ENCODE results near the gene ECE1.
A peak's percentile ranks its signal among the peaks of the same experiment; 100 is the strongest.

Gene ECE1

DNA sequence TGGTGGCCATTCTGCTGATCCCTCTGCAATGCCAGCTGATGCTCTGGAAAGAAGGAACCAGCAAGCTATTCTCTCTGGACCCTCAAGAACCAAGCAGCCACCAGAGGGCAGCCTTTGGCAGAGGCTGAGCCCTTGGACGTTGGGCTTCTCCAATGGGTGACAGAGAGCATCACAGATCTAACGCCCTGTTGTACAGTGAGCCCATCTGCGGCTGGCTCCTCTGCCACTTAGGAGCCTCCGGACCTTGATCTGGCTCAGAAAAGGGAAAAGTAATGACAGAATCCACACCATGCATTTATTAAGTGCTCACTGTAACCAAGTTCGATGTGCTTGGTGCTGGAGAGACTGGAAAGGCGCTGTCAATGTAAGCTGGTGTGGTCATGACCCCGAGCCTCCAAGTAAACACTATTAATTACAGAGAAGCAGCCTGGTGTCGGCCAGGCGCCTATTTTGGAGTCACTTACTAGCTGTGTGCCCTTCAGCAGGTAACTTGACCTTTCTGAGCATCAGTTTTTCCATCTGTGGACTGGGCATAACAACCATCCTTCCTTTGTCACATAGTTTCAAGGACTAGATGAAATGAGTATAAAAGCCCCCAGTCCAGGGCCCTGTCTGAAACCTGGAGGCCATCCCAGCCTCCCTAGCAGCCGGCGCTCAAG is 34.9 kb downstream of the ECE1 start:
- peak; percentile 73 to 74 for DNase-seq (ENCODE audit: extremely low read depth in 1 of 2, low read depth in 1 of 2)

DNA sequence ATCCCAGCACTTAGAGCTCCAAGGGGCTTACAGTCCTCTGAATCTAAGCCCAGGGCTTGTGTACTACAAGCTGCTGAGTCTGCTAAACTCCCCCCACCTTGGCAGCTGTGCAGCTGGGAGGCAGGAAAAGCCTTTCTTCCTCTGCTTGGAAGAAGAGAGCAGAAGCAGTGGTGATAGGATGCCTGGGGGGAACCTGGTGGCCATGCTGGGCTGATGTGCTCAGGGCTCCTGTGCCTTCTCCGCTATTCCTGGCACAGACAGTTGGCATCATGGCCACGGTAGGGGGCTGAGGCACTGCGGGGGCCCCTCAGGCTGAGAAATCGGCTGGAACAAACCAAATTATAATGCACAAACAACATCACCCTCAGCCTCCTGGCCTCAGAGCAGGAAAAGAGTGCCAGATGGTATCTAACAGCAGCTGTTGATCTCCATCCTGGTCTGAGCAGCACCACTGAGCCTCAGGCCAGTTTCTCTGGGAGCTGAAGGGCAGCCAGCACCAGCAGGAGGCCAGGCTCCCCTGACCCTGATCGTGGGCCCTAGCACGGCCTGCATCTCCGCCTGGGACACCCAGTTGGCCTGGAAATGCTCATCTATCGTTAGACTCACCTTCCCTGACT is 35.8 kb downstream of the ECE1 start:
- DNase-seq (ENCODE audit: extremely low read depth in 1 of 2, low read depth in 1 of 2) = no peak

DNA sequence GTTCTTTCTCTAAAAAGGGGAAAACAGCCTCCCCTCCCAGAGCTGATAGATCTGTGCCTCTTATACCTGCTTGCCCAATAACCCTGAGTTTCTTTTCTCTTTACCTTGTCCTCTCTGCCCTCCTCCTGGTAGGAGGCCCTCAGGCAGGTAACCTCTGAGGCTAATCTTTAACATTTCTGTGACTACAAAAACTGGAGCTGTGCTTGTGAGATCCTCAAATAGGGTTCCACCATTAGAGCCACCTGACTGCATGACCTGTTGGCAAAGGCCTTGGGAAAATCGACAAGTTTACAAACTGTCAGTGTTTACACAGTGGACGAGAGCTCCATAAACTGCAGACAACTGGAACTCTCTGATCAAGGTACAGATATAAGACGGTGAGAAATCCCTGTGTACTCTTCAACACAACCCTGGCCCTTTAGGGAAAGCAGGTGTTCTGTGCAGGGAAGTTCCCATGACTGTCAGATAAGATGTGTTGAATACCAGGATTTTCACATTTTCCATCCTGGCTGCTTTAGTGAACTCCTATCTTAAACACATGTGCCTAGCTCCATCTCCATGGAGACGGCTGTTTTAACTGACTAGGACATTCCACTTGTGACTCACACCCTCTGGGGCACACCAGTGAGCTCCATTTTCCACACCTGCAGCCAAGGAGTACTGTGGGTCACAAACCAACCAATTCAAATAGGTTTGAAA is 38.3 kb downstream of the ECE1 start:
- DNase-seq (ENCODE audit: extremely low read depth in 1 of 2, low read depth in 1 of 2) = no peak

- no peak for DNase-seq (ENCODE audit: extremely low read depth in 1 of 2, low read depth in 1 of 2)
Observed at GRCh38 chr1:21249940-21250493, 40.2 kb downstream of the ECE1 start.

GRCh38 chr1:21247892-21248715 is 42.2 kb downstream of the ECE1 start:
- no peak for DNase-seq (ENCODE audit: extremely low read depth in 1 of 2, low read depth in 1 of 2)

DNA sequence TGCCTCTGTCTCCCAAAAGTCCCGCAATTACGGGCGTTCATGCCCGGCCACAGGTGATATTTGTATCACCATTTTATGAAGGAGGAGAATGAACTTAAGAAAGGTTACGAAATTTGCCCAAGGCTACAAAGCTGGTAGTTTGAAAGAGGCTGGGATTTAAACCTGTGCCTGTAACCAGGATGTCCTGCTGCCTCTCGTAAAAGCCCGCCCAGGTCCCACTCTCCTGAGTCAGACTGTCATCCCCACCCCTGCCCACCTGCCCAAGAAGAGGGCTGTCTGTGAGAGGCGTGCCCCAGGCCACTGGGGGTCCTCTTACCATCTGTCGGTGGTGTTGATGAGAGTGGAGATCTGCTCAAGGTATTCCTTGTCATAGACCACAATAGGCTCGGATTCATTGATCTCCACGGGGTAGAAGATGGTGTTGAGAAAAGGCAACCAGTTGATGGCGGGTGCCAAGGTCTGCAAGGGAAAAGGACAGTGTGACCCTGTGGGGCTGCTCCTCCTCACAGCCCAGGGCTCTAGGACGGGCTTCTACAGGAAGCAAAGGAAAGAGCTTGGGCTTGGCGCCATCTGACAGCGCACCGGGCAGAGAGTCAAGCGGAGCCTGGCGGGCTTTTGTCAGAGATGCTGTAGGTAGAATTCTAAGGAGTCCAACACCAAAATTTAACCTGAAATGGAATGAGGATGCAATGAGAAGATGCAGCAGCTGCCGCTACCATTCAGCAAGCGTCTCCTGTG is 43.2 kb downstream of the ECE1 start:
- DNase-seq (ENCODE audit: extremely low read depth in 1 of 2, low read depth in 1 of 2) = no peak

GRCh38 chr1:21245688-21246229 is 44.5 kb downstream of the ECE1 start:
- no peak for DNase-seq (ENCODE audit: extremely low read depth in 1 of 2, low read depth in 1 of 2)

DNA sequence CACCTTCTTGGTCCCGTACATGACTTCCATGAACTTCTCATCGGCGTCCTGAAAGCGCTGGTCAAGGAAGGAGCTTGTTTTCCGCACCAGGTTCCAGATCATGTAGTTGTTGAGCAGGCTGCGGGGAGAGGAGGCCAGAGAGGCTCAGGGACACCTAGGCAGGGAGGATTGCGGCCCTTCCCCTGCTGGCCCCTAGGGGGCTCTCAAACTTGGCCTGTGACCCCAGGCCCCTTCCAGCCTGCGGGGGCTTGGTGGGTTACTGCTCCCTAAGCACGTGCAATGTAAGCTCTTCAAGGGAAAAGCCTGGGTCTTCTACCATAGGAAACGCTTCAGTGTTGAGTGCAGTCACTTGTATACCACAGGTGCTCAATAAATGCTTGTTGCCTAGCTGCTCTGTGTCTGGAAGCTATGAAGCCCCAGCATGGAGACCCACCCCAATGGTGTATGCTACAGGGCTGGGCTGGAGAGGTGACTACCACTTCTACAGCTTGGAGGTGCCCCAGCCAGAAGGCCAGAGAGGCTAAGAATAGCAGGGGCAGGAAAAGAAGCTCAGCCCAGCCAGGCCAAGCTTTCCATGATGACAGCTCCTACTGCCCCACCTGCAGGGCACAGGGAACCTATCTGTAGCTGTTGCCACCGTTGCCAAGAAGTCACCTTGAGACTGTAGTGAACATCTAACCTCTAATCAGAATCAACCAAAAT is 45.1 kb downstream of the ECE1 start:
- DNase-seq (ENCODE audit: extremely low read depth in 1 of 2, low read depth in 1 of 2) = no peak

GRCh38 chr1:21244154-21244553 is 46.1 kb downstream of the ECE1 start:
- DNase-seq (ENCODE audit: extremely low read depth in 1 of 2, low read depth in 1 of 2) = no peak

DNA sequence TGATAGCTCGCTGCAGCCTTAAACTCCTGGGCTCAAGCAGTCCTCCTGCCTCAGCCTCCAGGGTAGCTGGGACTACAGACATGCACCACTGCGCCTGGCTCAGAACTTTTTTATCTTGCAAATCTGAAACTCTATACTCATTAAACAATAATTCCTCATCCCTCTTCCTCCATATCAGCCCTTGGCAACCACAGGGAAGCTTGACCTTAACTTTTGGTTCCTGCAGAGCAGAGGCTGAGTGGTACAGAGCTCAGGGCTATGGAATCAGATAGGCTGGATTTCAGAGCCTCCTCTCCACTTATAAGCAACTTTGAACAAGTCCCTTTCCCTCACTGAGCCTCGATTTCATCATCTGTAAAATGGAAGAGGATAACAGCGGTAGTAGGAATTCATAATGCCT is 47.4 kb downstream of the ECE1 start:
- no peak for DNase-seq (ENCODE audit: extremely low read depth in 1 of 2, low read depth in 1 of 2)

GRCh38 chr1:21241771-21242581 is 48.3 kb downstream of the ECE1 start:
- DNase-seq (ENCODE audit: extremely low read depth in 1 of 2, low read depth in 1 of 2) = no peak

GRCh38 chr1:21240706-21241105 is 49.6 kb downstream of the ECE1 start:
- no peak for DNase-seq (ENCODE audit: extremely low read depth in 1 of 2, low read depth in 1 of 2)

DNA sequence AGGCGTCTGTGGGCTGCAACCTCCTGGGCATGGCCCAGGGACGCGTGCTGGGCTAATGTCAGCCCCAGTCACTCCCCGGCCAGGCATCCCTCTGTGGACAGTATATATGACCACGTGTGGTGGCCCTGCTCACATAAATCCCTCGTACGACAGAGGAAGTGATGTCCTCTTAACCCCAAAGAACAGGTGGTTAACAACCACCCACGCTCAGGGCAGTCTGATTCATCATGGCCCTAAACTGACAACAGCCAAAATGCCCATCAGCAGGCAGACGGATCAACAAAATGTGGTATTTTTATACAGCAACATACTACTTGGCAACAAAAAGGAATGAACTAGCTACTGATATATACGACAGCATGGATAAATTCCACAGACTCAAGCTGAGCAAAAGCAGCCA is 51.0 kb downstream of the ECE1 start:
- no peak for DNase-seq (ENCODE audit: extremely low read depth in 1 of 2, low read depth in 1 of 2)

DNA sequence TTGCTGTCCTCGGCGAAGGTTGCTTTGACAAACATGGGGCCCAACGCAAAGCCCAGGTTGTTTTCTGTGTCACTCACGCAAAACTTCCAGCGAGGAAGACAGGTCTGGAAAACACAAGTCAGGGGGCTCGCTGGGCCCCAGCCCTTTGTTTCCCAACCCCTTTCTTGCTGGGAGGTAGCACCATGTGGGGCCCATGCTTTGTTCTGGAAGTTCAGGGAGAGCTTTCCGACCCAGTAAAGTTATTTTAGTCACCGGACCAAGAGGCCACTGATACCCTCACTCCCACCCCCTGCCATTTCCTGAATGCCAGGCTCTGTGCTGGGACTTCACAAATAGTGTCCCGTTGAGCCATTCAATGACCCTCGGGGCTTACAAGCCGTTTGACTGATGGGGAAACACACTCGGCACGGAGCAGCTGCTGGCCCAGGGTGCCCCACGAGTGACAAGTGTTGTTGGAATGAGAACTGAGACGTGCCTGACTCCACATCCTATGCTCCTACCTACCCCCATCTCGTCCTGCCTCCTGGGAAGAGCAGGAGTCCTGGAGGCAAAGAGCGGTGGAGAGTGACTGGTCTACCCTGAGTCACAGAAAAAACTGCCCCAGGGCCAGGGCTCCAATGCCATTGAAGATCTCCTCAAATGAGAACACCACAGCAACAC is 52.0 kb downstream of the ECE1 start:
- DNase-seq (ENCODE audit: extremely low read depth in 1 of 2, low read depth in 1 of 2) = no peak

GRCh38 chr1:21237446-21238088 is 52.7 kb downstream of the ECE1 start:
- DNase-seq (ENCODE audit: extremely low read depth in 1 of 2, low read depth in 1 of 2) = no peak

DNA sequence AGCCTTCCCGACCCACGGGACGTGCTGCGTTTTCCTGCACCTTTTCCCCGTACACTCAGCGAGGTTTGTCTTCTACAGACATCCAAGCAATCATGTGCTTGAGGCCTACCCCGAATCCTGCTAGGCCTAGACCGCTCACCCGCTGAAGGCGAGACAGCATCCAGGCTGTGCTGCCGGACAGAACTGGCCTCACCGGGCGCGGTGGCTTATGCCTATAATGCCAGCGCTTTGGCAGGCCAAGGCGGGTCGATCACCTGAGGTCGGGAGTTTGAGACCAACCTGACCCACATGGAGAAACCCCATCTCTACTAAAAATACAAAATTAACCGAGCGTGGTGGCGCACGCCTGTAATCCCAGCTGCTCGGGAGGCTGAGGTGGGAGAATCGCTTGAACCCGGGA is 54.1 kb downstream of the ECE1 start:
- DNase-seq (ENCODE audit: extremely low read depth in 1 of 2, low read depth in 1 of 2) = no peak

DNA sequence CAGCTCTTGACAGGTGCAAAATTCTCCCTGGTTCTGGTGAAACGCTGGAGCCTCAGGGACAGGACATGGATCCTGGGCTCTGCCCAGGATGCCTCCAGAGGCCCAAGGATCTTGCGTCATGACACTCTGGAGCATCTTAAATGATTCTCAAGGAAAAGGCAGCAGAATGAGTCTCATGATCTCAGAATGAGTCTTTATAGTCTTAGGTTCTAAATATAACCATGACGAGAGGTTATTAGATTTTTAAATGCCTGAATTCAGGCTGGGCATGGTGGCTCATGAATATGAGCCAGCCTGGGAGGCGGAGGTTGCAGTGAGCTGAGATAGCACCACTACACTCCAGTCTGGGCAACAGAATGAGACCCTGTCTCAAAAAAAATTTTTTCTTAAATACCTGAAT is 55.5 kb downstream of the ECE1 start:
- no peak for DNase-seq (ENCODE audit: extremely low read depth in 1 of 2, low read depth in 1 of 2)

GRCh38 chr1:21233490-21233889 is 56.8 kb downstream of the ECE1 start:
- no peak for DNase-seq (ENCODE audit: extremely low read depth in 1 of 2, low read depth in 1 of 2)
